GM18909 (cell line): ENCODE measurements around the gene PPP6R3.
"Not testable (repeated sequence)": the region's sequence is repeated elsewhere in the genome, so short reads cannot be mapped to it uniquely, and the experiment has no call there.

Experiments
- ATAC-seq: cut with Tn5 transposase; IDR thresholded peaks from one replicate; pipeline ENCODE4 v1.9.1; 2021; ENCODE audit warnings: mild to moderate bottlenecking; ENCODE audit not compliant: unreplicated experiment, poor library complexity

The PPP6R3 gene

GRCh38 chr11:68454767-68455166 lies 5.8 kb upstream of the PPP6R3 start:
- no peak for ATAC-seq

DNA sequence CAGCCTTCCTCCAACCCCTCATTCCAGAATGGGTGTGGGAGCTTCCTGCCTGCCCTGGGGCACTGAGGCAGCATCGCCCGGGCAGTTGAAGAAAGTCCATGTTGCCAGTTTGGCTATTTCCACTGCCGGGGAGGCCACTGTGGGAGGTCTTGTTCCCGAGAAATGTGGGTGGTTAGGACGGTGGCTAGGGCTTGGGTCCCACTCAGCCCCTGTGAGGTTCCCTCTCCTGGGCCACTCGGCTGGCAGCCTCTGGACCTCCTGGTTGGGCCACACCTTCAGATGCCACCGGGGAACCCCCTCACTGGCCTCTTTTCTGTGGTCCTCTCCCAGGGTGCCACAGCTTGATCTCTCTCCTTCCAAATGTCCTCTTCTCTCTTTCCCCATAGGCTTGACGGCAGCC lies 5.1 kb upstream of the PPP6R3 start:
- ATAC-seq: no peak

- no peak for ATAC-seq
These were observed 3.2 kb upstream of the PPP6R3 start for GRCh38 chr11:68457216-68457897.

- ATAC-seq: no peak
These were observed 2.7 kb upstream of the PPP6R3 start for GRCh38 chr11:68457898-68458249.

- ATAC-seq: not testable (repeated sequence)
These were observed 2.2 kb upstream of the PPP6R3 start for GRCh38 chr11:68458340-68458739.

GRCh38 chr11:68459886-68460740 lies 439 bp upstream of the PPP6R3 start:
- ATAC-seq: peak; percentile 81

DNA sequence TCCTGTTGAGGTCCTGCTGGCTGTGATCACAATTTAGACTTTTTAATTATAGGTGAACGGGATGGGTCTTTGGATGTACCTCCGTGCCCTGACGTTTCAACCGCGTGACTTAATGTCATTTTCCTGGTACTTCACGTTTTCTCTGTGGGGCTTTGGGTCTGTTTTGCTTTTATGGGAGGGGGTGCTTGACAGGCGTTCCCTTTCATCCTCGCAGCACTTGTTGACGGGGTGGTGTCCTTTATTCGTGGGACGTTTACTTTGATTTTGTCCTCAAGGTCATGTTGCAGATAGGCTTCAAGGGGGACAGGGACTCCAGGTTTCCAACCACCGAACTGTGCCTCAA lies 994 bp downstream of the PPP6R3 start:
- ATAC-seq: no peak

- ATAC-seq: no peak
These were observed 3.2 kb downstream of the PPP6R3 start for GRCh38 chr11:68463714-68464113.

DNA sequence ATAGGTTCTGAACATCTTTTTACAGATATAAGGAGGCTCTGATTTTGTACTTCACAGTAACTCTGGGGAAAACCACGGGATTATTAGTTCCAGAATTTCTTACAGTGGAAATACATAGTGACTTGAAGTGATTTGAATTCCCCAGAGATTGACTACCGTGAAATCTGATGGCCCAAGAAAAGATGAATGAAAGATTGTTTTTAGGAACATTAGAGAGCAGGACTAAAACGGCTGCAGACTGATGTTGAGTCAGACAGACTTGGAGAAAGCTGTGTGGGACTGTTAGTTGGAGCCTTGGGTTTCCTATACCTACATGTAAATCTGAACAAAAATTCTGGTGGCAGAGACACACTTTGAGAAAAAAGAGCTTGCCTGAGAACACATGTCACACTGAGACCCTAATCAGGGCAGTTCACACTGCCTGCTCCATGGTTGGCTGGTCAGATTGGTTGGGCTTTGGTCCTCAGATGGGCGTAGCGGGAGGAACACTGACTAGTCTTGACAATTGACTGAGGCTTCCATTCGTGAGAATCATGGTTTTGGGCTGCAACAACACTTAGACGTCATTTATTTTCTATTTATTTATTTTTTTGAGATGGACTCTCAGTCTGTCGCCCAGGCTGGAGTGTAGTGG lies 6.8 kb downstream of the PPP6R3 start:
- ATAC-seq: no peak

- ATAC-seq: no peak
These were observed 7.8 kb downstream of the PPP6R3 start for GRCh38 chr11:68468217-68468828.

DNA sequence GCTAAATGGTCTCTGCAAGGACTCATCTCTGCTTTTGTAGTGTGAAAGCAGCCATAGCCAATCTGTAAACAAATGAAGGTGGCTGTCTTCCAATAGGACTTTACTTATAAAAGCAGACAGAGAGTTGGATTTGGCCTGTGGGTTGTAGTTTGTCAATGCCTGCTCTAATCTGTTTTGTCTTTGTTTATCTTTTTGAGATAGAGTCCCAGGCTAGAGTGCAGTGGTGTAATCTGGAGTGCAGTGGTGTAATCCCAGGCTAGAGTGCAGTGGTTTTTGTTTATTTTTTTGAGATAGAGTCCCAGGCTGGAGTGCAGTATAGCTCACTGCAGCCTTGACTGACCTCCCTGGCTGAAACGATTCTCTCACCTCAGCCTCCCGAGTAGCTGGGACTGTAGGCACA lies 8.6 kb downstream of the PPP6R3 start:
- no peak for ATAC-seq

- no peak for ATAC-seq
These were observed 9.1 kb downstream of the PPP6R3 start for GRCh38 chr11:68469642-68470041.

DNA sequence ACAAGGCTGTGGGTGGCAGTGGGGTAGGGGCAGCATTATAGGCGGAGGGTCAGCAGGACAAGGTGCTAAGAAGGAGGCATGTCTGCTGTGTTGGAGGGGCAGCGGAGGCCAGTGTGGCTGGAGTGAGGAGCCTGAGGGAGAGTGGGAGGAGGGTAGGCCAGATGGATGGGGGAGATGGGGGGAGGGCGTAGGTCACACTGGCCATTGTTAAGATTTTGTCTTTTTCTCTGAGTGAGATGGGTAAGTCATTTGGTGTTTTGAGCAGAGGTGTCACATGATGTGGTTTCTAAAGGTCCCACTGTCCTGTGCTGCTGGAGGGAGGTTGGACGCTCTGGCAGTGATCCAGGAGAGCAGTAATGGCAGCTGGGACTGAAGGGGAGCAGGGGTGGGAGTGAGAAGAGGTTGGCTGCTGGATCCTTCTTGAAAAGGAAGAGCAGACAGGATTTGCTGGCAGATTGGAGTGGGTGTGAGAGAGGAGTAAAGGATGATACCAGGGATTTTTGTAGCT lies 9.8 kb downstream of the PPP6R3 start:
- ATAC-seq: no peak

- no peak for ATAC-seq
These were observed 11.1 kb downstream of the PPP6R3 start for GRCh38 chr11:68471360-68472340.

- ATAC-seq: no peak
These were observed 12.2 kb downstream of the PPP6R3 start for GRCh38 chr11:68472778-68473177.

- no peak for ATAC-seq
These were observed 13.1 kb downstream of the PPP6R3 start for GRCh38 chr11:68473693-68474092.

DNA sequence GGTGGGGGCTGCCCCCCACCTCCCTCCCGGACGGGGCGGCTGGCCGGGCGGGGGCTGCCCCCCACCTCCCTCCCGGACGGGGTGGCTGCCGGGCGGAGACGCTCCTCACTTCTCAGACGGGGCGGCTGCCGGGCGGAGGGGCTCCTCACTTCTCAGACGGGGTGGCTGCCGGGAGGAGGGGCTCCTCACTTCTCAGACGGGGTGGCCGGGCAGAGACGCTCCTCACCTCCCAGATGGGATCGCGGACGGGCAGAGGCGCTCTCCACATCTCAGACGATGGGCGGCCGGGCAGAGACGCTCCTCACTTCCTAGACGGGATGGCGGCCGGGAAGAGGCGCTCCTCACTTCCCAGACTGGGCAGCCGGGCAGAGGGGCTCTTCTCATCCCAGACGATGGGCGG lies 15.1 kb downstream of the PPP6R3 start:
- not testable (repeated sequence) for ATAC-seq

DNA sequence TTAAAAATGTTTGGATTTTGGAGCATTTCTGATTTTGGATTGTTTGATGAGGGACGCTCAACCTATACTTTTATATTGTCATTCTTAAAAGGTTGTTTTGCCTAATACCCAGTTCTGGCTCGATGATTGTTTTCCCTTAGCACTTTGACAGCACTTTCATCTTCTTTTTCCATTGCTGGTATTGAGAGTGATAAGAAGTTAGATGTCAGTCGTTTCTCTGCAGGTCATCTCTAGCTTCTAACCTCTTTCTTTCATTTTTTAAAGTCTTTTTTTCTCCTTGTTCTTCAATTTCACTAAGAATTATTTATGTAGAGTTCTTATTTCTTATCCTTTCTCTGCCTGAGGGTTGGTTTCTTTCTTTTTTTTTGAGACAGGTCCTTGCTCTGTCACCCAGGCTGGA lies 18.8 kb downstream of the PPP6R3 start:
- ATAC-seq: no peak

DNA sequence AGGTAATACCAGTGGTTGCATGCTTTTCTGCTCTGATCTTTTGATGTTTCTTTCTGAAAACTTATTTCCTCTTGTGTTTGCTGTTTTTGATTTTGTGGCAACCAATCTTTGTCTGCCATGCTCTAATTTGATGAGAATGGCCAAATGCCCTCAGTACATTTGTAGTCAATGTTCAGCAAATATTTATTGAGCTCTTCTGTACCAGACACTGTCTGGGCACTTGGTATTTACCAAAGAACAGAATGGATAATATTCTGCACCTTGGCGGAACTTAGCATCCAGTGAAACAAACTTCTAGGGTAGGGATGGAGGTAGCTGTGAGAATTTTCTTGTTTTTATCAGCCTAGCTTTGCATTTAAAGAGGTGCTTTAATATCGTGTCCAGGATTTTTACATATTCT lies 19.6 kb downstream of the PPP6R3 start:
- ATAC-seq: no peak
